GM21529 (cell line): ENCODE results near the gene THSD1.
"Not testable (repeated sequence)": the region's sequence is repeated elsewhere in the genome, so short reads cannot be mapped to it uniquely, and the experiment has no call there.

Experiments used
- ATAC-seq: cut with Tn5 transposase; IDR thresholded peaks from one replicate; pipeline ENCODE4 v1.9.1; 2021; ENCODE audit not compliant: unreplicated experiment

The THSD1 gene

DNA sequence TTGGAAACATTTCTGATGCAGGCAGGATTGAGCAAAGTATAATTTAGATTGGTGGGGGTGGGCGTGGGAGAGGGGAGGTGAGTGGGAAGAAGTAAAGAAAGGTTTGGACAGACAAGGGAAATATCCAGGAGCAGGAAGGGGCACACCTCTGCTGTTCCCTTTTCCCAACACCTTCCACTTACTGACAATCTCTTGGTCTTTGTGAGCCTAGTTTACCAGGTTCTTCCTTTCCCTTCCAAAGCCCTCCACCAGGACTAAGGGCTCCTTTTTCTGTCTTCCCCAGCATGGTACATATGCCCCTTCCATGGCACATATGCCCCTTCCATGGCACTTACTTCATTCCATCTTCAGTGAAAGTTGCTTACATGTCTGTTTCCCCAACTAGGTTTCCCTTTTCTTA, 6.2 kb upstream of the THSD1 start:
- ATAC-seq: no peak

- ATAC-seq: peak; percentile 88
Measured at GRCh38 chr13:52411629-52412028, 5.7 kb upstream of the THSD1 start.

- not testable (repeated sequence) for ATAC-seq
Measured at GRCh38 chr13:52408071-52408658, 2.2 kb upstream of the THSD1 start.

- ATAC-seq: not testable (repeated sequence)
Measured at GRCh38 chr13:52407436-52407835, 1.5 kb upstream of the THSD1 start.

DNA sequence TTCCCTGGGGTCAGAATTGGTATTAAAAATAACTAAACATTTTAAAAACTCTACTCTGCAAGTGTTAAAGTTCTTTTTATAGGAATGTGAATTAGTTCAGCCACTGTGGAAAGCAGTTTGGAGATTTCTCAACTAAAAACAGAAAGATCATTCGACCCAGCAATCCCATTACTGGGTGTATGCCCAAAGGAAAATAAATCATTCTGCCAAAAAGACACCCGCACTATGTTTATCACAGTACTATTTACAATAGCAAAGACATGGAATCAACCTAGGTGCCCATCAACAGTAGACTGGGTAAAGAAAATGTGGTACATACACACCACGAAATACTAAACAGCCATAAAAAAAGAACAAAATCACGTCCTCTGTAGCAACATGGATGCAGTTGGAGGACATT, 657 bp upstream of the THSD1 start:
- ATAC-seq: no peak

- no peak for ATAC-seq
Measured at GRCh38 chr13:52405369-52405766, 604 bp downstream of the THSD1 start.

DNA sequence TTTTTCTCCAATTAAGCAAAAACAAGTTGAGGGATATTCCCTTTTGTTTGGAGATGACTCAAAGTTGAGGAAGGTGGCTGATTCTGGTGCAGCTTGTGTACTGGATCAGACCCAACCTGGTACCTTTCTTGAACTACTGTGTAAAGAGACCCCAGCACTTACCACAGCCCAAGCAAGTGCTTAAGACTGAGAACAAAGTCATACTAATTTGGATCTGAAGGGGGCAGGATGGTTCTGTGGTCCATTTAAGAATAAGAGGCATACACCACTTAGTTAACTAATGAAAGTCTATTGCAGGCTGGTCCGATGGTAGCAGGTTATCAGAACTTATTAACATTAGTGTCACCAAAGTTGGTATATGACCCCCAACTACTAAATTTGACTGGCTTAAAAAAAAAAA, 6.3 kb downstream of the THSD1 start:
- no peak for ATAC-seq

DNA sequence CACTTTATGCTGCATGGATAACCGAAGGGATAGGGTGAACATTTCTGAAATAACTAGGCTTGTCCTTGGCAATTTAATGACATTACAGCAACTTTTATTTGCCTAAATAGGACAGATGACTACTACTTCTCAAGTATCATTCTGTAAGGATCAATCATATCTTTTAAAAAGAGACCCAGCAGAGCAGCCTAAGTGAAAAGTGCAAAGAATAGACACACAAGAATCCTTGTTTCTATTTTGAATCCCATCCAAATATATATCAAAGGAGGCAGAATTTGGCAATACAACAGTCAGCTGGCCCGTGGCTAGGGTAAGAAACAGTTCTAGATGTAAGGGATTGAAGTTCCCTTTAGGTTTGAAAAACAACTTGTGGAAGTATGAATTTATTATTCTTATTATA, 6.9 kb downstream of the THSD1 start:
- no peak for ATAC-seq

DNA sequence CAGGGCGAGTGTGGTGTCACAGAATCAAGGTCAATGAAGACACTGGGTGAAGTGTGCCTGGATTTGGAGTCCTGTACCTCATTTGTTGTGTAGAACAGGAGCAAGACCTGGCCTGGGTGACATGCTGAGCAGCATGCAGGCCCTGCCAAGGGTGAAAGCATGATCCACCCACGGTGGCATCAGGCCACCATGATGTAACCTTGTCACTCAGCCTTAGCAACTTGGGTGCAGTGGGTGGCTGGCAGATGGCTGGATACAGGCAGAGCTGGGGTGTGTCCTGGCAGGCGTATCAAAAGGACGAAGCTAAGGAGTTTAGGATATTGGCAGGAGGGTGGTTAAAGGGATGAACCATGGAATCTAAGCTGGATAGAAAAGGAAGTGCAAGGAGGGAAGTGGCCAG, 10.3 kb downstream of the THSD1 start:
- ATAC-seq: no peak

GRCh38 chr13:52394586-52394985, 11.4 kb downstream of the THSD1 start:
- ATAC-seq: no peak

DNA sequence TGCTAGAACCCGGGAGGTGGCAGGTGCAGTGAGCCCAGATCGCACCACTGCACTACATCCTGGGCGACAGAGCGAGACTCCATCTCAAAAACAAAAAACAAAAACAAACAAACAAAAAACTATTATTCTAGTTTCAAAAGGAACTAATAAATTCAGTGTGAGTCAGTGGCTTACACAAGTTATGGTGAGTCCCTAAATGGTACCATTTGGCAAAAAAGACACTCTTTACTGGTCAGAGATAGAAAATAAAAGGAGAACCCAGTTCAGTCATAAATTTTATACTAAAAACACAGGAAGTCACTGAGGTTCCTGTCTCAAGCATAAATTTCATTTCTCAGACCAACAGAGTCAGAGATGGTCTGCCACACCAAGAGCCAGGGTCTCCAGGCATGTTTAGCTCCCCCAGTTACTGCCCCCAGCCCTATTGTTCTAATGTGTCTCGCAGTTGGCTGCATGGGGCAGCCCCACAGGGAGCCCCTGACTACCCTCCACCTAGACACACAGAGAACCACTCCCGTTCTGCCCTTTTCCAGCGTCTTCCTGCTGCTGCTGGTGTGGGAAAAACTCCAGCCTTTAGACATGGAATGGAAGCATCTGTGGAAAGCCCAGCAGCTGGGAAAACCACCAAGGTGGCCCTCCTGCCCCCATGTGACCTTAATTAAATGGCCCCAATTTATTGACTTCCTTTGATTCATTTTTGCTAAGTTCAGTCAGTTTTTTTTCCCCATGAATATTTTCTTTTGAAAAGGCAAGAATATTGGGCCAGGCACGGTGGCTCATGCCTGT, 12.2 kb downstream of the THSD1 start:
- no peak for ATAC-seq

- ATAC-seq: no peak
Measured at GRCh38 chr13:52387721-52388120, 18.3 kb downstream of the THSD1 start.

DNA sequence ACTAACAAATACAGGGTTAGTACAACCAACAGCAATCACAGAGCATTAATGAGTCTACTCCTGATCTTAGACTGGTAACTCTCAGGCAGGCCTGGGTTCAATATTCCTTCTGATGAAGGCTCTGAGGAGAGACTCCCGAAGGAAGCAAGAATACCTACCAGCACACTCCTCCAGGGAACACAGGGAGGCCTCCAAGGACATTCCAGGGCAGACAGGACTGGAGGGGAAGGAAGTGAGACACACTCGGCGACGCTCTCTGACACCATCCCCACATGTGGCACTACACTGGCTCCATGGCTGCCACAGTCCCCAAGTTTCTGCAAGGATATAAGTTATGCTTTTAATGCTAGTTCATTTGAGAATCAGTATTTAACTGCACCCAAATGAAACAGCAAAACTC, 20.1 kb downstream of the THSD1 start:
- ATAC-seq: no peak

DNA sequence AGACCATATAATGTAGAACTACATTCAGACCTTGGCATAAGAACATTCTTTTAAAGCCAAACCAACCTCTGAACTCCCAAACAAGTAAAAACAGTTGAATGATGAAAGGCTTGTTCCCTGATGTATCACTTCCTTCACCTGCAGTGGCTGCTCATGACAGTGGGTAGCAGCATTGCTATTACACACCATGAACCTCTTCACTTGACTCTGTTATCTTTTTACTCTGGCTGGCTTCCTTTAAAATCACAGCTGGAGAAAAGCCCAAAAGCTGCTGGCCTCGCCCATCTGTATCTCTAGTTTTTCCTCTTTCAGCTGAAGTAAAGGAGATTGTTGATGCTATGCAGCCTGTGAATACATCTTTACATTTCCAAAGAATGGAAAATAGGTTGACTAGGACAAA, 22.6 kb downstream of the THSD1 start:
- ATAC-seq: no peak

DNA sequence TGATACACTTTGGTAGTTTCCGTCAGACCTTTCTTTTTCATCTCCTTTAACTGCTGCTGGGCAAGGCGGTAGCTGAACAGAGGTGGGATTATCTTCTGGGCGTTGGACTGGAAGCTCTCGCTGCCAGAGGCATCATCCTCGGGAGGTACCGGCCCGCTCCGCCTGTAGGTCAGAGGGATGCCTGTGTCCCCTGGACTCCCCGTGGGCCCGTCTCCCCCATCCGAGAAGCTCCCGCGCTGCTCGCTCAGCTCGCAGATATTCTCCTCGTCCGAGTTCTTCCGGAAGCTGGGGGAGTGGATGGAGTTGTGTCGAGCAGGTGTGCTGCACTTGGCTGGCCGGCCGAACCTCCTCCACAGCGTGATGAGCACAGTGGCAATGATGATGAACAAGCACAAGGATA, 27.7 kb downstream of the THSD1 start:
- ATAC-seq: no peak

DNA sequence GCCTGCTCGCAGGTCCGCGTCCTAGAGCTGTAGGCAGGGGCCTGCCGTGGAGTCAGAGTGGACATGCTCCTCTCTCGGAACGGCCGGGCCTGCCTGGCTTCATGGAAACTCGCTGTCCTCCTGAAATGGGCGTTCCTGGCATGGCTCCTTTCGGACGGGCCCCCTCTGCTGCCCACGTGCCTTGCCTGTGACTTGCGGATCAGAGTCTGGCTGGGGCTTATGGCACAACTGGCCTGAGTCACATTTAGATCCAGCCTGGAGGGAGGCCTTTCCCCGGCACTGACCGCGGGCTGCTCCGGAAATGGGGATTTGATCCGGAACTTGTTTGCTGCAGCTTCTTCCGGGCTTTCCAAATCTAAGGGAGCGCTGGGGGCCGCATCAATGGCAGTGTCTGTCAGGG, 28.1 kb downstream of the THSD1 start:
- ATAC-seq: no peak

DNA sequence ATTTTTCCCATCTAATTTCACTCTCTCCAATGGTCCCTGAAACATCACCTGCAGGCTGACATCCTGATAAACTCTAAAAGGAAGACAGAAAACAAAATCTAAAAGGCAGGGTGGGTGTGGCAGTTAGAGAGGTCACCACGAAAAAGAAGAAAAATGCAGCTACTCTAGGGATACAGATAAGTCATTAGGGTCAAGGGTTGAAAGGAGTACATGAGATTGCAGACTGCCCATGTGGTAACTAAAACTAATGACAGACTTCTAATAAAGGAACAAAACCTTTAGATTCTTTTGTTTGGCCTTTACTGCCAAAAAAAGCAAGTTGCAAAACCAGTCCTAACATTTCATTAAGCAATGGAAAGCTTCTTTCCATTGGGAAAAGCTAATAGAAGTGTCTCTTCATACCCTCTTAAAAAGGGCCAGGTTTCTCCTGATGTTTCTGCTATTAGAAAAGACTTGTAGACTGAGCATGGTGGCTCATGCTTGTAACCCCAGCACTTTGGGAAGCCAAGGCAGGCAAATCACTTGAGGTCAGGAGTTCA, 31.0 kb downstream of the THSD1 start:
- ATAC-seq: no peak

- no peak for ATAC-seq
Measured at GRCh38 chr13:52374389-52374788, 31.6 kb downstream of the THSD1 start.

DNA sequence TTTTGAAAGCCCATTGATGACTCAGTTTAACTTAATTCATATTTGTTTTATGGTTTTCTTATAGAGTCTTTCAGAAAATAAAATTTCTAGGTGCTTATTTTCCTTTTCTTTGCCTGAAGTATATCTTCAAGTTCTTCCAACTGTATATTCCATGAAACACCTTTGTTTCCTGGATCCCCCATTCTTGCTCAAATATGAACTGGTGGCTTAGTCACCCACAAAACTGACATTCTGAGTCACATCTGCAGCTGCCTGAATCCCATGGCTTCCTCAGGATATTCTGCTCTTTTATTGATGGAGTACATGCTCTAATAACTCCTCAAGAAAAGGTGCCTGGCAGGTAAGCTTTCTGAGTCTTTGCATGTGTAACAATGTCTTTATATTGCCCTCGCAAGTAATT, 32.7 kb downstream of the THSD1 start:
- ATAC-seq: not testable (repeated sequence)

DNA sequence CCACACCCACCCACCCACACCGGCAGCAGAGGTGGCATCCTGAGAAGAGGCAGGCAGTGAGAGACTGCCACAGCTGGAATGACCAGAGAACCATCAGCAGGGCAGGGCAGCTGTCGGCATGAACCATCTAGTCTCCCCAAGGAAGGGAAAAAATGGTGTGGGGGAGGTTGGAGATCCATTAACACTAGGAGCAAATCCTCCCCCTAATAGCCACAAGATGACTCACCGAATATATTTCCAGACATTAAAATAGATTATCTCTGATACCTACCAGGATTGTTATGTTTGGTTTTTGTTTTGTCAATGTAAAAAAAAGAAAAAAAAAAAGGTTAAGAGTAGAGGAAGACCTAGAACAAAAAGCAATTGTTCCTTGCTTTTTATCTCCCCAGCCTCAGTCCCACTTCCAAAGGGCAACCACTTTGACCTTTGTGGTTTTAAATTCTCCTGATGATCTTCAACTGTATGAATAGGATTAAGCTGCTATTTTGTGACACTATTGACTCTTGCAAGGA, 34.2 kb downstream of the THSD1 start:
- ATAC-seq: no peak

DNA sequence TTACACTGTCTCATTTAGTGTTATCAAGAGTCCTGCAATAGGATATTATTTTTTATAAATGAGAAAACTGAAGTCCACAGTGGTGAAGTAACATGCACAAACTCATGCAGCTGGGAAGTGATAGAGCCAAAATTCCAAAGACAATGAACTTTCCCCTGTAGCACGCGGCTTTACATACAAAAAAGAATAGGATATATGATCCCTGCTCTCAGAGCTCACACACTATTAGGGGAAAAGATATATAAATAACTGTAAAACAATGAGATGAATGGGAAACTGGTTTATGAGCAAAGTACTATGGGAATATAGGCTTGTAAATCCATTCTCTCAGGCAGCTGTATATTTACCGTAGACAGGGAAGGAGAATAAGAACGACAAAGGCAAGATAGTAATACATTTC, 39.7 kb downstream of the THSD1 start:
- ATAC-seq: no peak

DNA sequence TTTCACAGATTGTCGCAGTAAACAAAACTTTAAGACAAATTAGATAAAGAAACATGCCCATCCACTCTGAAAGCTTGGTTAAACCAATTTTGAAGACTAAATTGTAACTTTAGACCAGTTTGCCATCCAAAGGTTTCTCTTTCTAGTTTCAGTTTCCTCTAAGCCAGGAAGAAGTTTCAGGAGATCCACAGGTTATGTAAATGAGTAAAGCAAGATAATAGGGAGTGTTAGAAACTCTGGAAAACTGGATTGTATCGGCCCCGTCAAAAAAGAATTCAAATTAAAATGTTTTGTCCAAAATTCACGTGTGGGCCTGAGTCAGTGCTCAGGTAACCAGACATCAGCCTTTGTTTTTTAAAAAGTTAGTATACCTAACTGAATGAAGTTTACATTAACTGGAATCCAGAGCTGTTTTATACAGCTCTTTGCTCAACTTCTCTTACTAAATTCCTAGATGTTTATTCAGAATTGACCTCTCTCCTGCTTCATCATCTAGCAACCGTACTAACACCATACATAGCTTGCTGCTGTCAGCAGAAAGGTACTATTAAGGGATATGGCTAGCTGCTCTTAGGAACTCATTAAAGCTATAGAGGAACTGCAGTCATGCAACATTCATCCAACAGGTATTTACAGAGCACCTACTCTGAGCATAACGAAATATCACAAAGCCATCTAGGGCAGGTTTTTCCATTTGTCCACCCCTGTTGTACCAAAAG, 43.6 kb downstream of the THSD1 start:
- ATAC-seq: not testable (repeated sequence)
